Hematopoietic multipotent progenitor cell treated with erythropoietin and hydrocortisone succinate and interleukin-3 and kit ligand, for 8 days (in vitro differentiated cells): ENCODE data around the gene SORBS2.
"Not testable (repeated sequence)": the region's sequence is repeated elsewhere in the genome, so short reads cannot be mapped to it uniquely, and the experiment has no call there.

Experiments
- DNase-seq: peaks from one replicate; pipeline ENCODE4 v3.0.0-alpha.2; 2015

Gene SORBS2

GRCh38 chr4:185708348-185708747, 103.6 kb downstream of the SORBS2 start:
- DNase-seq: no peak

DNA sequence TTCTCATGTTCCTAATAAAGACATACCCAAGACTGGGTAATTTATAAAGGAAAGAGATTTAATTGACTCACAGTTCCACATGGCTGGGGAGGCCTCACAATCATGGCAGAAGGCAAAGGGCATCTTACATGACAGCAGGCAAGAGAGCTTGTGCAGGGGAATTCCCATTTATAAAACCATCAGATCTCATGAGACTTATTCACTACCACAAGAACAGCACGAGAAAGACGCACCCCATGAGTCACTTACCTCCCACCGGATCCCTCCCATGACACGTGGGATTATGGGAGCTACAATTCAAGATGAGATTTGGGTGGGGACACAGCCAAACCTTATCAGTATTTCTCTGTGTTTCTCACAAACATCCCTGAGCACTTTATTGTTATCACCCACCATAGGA, 104.4 kb downstream of the SORBS2 start:
- not testable (repeated sequence) for DNase-seq

- no peak for DNase-seq
Observed at GRCh38 chr4:185702147-185702663, 109.8 kb downstream of the SORBS2 start.

- DNase-seq: no peak
Observed at GRCh38 chr4:185700630-185701029, 111.4 kb downstream of the SORBS2 start.

DNA sequence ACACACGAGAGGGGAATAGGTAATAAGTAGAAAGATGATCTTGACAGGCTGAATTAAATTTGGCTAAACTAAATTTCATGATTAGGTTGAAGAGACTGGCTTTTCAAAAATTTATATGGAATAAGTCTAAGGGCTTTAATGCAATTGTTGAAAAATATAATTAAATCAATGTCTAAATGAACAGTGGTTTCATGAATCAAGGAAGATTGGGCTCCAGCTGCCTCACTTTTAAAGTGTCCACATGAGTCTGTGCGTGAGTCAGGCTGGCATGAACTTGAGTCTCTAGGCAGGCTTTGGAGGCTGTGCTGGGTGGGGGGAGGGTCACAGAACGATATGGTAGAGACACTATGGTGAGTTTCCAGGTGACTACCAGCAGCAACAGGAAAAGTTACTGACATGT, 111.9 kb downstream of the SORBS2 start:
- no peak for DNase-seq

GRCh38 chr4:185697488-185697887, 114.5 kb downstream of the SORBS2 start:
- no peak for DNase-seq

DNA sequence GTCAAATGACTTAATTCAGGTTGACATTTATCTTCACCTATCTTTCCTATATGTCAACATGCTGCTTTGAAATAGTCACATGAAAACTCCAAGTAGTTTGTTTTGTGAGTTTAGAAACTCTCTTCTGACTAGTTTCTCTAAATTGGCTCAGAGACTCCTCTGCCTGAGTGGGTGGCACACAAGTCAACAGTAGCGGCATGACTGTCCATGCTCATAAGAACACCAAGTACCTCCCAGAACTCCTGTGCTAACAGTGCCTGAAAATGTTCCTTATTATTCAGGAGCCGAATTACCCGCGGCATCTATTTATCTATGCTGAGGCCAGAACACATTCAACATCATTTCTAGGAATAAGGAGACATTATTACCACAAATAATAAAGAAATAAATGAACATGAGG, 116.3 kb downstream of the SORBS2 start:
- no peak for DNase-seq

- DNase-seq: no peak
Observed at GRCh38 chr4:185693548-185694215, 118.3 kb downstream of the SORBS2 start.

- no peak for DNase-seq
Observed at GRCh38 chr4:185689407-185689806, 122.6 kb downstream of the SORBS2 start.

DNA sequence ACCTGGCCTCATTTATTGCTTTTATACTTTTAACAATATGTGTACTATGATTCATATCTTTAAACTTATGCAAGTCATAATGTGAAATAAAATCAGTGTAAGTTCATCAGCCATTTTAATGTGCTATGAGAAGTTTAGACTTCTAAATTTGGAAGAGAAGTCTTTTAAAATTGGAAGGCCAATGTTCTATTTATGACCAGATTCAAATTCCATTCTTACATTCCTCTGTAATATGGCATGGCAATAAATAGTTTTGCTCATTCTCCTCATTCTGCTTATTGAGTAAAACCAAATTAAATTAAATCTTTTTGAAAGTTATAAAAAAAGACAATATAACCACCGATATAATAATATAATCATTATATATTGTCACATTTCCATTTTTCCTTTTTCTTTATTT, 126.2 kb downstream of the SORBS2 start:
- no peak for DNase-seq

DNA sequence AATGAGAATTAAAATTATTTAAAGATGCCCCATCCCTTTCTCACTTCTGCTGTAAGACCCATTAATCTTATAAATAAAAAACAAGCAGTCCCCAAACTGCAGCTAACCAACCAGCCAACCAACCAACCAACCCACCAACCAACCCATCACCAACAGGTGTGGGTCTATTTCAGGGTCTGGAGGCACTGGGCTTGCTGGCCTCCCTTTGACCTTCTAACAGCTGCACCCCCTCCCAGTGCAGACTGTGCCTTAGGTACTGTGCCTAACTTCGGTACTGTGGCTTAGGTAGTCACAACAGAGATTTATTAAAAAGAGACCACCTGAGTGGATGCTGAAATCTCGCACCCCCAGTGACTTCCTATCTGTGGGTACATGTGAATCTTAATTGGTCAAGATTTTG, 128.1 kb downstream of the SORBS2 start:
- no peak for DNase-seq

DNA sequence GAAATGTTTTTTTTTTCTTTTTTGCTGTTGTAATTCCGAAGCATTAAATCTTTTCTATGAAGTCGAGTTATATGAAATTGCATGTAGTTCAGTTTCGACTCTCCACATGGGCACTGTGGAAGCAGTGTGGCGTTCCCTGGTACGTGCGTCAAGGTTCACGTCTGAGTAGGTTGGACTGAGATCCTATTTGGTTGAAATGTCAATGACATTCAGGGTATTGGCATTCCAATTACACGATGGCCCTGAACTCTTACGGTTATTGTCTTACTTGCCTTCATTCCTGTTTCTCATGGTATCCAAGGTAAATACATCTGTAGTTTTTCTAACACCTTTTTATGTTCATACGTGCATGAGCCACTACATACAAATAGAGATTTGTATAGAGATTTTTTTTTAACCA, 128.8 kb downstream of the SORBS2 start:
- DNase-seq: no peak

DNA sequence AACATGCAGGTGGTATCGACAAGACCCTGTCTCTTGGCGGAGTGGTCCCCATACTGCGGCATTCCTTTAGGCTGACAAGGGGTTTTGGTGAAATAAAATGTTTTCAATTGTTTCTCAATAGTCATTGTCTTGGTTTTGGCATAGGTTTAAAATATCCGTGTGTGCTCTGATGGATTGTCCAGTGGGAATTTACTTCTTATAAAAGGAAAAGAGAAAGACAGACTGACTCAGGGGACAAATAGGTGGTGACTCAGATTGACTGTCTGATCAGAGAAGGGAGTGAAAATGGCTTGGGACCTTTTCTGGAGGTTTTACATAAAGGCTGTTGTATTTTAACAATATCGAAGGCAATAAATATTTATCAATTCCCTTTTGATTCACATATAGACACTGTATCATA, 129.8 kb downstream of the SORBS2 start:
- DNase-seq: no peak

DNA sequence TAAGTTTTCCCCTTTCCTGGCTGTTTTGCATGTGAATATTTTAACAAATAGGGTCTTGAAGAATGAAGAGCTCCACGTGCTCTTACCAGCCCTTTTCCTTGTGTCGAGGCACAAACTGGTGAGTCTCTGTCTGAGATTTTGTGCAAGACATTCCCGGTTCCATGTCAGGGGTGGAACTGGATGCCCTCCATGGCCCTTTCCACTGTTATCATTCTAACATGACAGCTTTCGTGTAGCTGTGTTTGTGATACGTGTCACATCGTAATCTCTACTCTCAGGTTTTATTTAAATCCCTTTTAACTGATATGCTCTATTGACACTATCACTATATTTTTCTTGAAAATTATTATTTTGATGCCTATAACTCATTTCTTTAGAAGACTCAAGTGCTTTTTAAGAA, 130.4 kb downstream of the SORBS2 start:
- no peak for DNase-seq

GRCh38 chr4:185680617-185681016, 131.4 kb downstream of the SORBS2 start:
- DNase-seq: no peak

DNA sequence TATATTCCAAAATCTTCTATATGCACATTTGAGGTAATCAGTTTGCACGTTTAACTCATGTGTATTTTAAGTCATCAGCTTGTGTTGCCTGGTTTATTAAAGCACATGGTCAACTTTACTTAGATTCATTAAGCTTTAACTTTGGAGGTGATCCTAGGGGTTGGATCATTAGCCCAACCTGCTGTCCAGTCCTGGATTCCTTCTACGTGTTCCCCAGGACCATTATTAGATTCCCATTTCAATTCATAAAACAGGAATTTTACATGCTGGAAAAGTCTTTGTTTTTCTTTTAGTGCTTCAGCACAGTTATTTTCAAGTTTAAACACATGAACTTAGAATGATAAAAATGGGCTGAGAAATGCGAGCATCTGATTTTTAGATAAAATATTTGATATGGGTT, 132.5 kb downstream of the SORBS2 start:
- DNase-seq: no peak

DNA sequence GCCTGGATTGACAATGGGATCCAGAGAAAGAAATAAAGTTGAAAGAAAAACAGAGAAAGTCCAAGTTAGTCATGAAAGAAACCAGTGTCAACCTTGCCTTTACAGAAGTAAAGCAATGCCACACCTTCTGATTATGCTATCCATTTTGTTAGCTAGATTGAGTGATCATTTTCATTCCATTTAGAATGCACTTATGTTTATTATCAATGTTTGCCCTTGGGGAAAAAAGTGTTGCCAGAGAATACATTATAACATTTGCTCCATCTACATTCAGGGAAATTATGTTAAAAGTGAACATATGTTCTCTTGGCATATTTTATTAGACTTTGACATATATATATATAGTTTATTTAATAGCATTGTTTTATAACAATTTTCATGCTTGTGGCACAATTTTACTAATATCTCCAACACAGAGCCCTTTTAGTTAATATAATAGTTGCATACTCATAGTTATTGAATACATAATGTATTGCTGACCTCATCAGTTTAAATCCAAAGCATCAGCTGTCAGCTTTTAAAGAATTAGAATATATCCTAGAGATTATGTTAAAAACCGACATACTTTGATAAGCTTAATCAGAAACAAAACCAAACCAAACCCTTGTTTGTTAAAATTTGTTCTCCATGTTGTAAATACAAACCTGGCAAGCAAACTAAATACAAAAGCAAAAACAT, 134.2 kb downstream of the SORBS2 start:
- DNase-seq: no peak

GRCh38 chr4:185672618-185673017, 139.4 kb downstream of the SORBS2 start:
- no peak for DNase-seq

GRCh38 chr4:185672151-185672550, 139.8 kb downstream of the SORBS2 start:
- DNase-seq: no peak

DNA sequence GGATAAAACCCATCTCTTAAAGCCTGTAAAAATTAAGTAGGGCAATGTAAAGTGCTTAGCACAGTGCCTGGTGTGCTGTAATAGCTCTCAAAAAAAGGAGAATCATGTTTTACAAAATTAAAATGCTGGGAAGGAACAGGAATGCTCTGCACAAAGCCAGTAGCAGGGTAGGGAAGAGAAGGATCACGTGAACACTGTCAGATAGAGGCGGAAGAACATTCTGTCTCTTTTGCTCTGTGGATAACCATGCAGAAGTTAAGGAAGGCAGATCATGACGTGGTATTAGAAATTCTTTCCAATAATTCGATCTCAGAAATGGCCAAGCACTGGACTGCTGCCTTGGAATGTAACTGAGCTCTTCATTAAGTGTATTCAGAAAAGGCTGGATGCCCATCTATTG, 140.5 kb downstream of the SORBS2 start:
- DNase-seq: no peak

DNA sequence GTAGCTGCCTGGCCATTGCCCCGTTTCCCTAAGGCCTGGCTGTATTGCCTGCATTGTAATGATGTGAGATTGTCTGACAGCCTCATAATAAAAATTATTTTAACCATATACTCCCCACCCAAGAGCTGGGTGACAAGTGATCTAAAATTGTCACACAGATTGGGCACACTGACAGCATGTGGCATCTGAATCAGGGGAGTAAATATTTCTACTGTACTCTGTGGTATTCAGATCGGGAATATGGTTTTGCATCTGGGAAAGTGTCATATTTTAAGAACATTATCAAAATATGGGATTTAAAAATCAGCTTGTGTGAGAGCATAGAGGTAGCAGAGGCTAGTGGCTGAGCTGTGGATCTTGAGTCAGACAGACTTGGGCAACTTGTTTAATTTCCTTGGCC, 140.9 kb downstream of the SORBS2 start:
- DNase-seq: no peak

DNA sequence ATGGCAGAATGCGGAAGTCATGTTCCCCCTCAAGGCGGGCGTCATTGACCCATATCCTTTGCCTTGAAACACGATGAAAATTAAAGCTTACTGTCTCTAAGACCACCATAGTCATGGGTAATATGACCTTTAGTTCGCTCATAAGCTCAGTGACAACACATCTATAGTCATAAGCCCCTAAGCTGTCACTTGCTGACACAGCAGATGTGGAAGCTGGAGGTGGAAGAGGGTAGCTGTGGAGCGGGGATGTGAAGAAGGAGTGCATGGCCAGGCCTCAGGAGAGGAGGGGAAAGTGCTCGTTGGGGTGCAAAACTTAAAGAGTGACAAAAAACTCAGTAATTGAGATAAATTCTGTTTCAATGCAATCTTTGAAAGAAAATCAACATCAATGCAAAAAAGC, 142.7 kb downstream of the SORBS2 start:
- no peak for DNase-seq

- DNase-seq: no peak
Observed at GRCh38 chr4:185666156-185666555, 145.8 kb downstream of the SORBS2 start.

DNA sequence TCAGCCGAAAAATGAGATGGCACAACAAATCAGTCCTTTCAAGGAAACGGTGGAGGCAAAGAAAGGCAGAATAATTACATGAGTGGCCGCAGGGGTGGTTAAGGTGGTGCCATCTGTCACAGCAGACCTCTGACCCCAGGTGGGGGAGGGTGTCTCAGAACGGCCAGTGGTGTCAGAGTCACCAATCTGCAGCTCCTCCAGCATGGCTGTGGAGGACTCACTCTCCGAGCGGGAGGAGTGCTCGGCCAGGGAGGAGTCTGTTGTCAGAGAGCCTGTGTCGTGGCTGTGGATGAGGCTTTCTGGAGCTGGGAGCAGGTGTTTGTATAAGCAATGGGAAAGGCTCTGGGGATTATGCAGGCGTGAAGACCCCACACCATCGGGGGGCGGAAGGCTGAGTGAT, 146.3 kb downstream of the SORBS2 start:
- DNase-seq: no peak

GRCh38 chr4:185664481-185664880, 147.5 kb downstream of the SORBS2 start:
- no peak for DNase-seq
